ENCODE measurements around the gene DNAH2. TPM values are rescaled to one million over a fixed set of nuclear protein-coding genes. Genes with fewer than 3 reads are reported as not detected.

Gene DNAH2
- total and polyA plus RNA-seq, 2 of the 13 experiments (the other 11 are each of a cell fraction or from before 2014, with no cell fraction given), result not detected

- H3K9me3 ChIP-seq (ENCODE audit: low read length), result peaks cover 8% of the 10 kb centered on the region
- no TSS peak for BruUV-seq (replicated peaks)
- peak; percentile 77 for ATAC-seq
- peak overlapping the region; percentile 81 for H3K27ac ChIP-seq (ENCODE audit: extremely low read length, insufficient read depth, low read length)
- ChIA-PET POLR2A (interaction anchor here (0.9 to 1.6 kb wide), 3 partner anchors 20 to 26 kb away, joined by 3 to 4 read pairs (median 3); partner anchors contain the start of gene CHD3), CTCF (ENCODE audit: low intra/inter-chr PET ratio, low total read pairs) (interaction anchor here (0.9 to 3.3 kb wide), 6 partner anchors 25 to 195 kb away, joined by 3 to 39 read pairs (median 6); partner anchors contain the start of gene CHD3)
- peak overlapping the region; percentile 64 for H3K4me2 ChIP-seq (ENCODE audit: low read depth, low read length)
- peaks cover 8% of the 10 kb centered on the region for H3K79me2 ChIP-seq (ENCODE audit: insufficient read depth, low read length)
- H3K27me3 ChIP-seq (ENCODE audit: control insufficient read depth in 1 of 2, insufficient read depth in 2 of 2, low read length in 2 of 2), result no peaks in the 10 kb centered on the region; a peak in 1 of 5 replicates
- H3K4me1 ChIP-seq (ENCODE audit: insufficient read depth, low read length), result peaks cover 64% of the 10 kb centered on the region
- 2% methylated on average over 3 of the region's 3 CpGs for WGBS (ENCODE audit: low lambda C conversion rate)
- H3K9ac ChIP-seq (ENCODE audit: insufficient read depth, low read depth, low read length), result peak overlapping the region; percentile 52; the same call in 1 of the 2 replicates
- in situ Hi-C loops (cut with HindIII; ENCODE audit: extremely low pct_ligation_motif_present, low pct_unique_long_range_greater_than_20kb), result no loop called here
- H3K36me3 ChIP-seq (replicated peaks in 1 of 2; ENCODE audit: control insufficient read depth in 1 of 2, insufficient read depth in 2 of 2, low read length in 2 of 2), result no peaks in the 10 kb centered on the region
- peak; percentile 82 for FAIRE-seq
- H3K4me3 ChIP-seq (replicated peaks in 1 of 3; ENCODE audit: insufficient read depth in 1 of 3, low read depth in 2 of 3, low read length in 3 of 3), result peak overlapping the region in 1 of 3 experiments; percentile 11; a peak in 1 of 6 replicates
- H4K20me1 ChIP-seq (ENCODE audit: insufficient read depth, low read length), result no peaks in the 10 kb centered on the region
- intact Hi-C loops (cut with micrococcal nuclease; ENCODE audit: unreplicated experiment), result loop anchor here (1.0 to 5.0 kb wide), 3 partner anchors 23 to 124 kb away; no protein-coding TSS in a partner anchor
- H2AFZ ChIP-seq (ENCODE audit: low read length), result no peak overlapping the region
- peak; percentile 91 for DNase-seq (ENCODE audit: low spot score)
- TF ChIP-seq GFI1 (CRISPR knock-in tag; IDR thresholded peaks at IDR 0.05; ENCODE audit: borderline replicate concordance), result peak; percentile 98
- no peak for TF ChIP-seq CSRNP2 (CRISPR knock-in tag; conservative IDR thresholded peaks at IDR 0.05; ENCODE audit: low read depth)
- TF ChIP-seq KDM6A (CRISPR knock-in tag; IDR thresholded peaks at IDR 0.05; ENCODE audit: low read depth), result peak; percentile 83
- TF ChIP-seq ZNF496 (CRISPR knock-in tag; IDR thresholded peaks at IDR 0.05; ENCODE audit: insufficient replicate concordance), result no peak
- 0 out of 2 replicates have a peak, but pooled peaks have one; percentile 28 for TF ChIP-seq KDM5A (IDR thresholded peaks at IDR 0.05; ENCODE audit: borderline replicate concordance, low read length)
- TF ChIP-seq RERE (CRISPR knock-in tag; IDR thresholded peaks at IDR 0.05; ENCODE audit: low read depth), result no peak
- peak; percentile 83 for TF ChIP-seq FOXA3 (CRISPR knock-in tag; IDR thresholded peaks at IDR 0.05)
- TF ChIP-seq ZBTB7A (CRISPR knock-in tag; IDR thresholded peaks at IDR 0.05), result no peak
- no peak for TF ChIP-seq ZHX1 (CRISPR knock-in tag; IDR thresholded peaks at IDR 0.05; ENCODE audit: low read depth)
- TF ChIP-seq ZBTB34 (CRISPR knock-in tag; IDR thresholded peaks at IDR 0.05), result peak; percentile 64; the same call in 1 of the 2 replicates
Observed at GRCh38 chr17:7862692-7863437, 145.3 kb downstream of the DNAH2 start.
